KOPT-K1 (cell line): Measurements from ENCODE around the gene CBX7.
A peak's percentile ranks its signal among the peaks of the same experiment; 100 is the strongest.

Experiments used
- H3K27ac ChIP-seq: fragments of 200-600 bp; sonication (generic); 2 replicates; pipeline ENCODE4 v1.5.1; 2016; ENCODE audit warnings: antibody characterized with exemption, mild to moderate bottlenecking, low read depth, low read length; ENCODE audit not compliant: poor library complexity, severe bottlenecking
- H3K36me3 ChIP-seq: fragments of 200-600 bp; sonication (generic); 2 replicates; pipeline ENCODE4 v1.5.1; 2017; ENCODE audit warnings: antibody characterized with exemption, mild to moderate bottlenecking, low read length, moderate library complexity; ENCODE audit not compliant: insufficient read depth
- H3K9me3 ChIP-seq: fragments of 200-600 bp; sonication (generic); 2 replicates; pipeline ENCODE4 v1.5.1; 2017; ENCODE audit warnings: antibody characterized with exemption, low read length, mild to moderate bottlenecking; ENCODE audit not compliant: insufficient read depth, poor library complexity, severe bottlenecking

The CBX7 gene

GRCh38 chr22:39152511-39153219 lies at the start of gene CBX7:
Gene CBX7, minus strand, starts transcription at chr22:39152680. Its CDS starts 236 bp downstream, at chr22:39152444.
- no peaks in the 10 kb centered on the region for H3K36me3 ChIP-seq
- no peaks in the 10 kb centered on the region for H3K9me3 ChIP-seq
- peak within 1 kb of the TSS; percentile 48 for H3K27ac ChIP-seq

- no peaks in the 10 kb centered on the region for H3K36me3 ChIP-seq
- H3K27ac ChIP-seq = no peak overlapping the region
- peaks cover 19% of the 10 kb centered on the region for H3K9me3 ChIP-seq
Observed at GRCh38 chr22:39197578-39197977, 45.1 kb upstream of the CBX7 start.

- peaks cover 17% of the 10 kb centered on the region for H3K9me3 ChIP-seq
- no peak overlapping the region for H3K27ac ChIP-seq
- H3K36me3 ChIP-seq = no peaks in the 10 kb centered on the region
Observed at GRCh38 chr22:39194098-39194497, 41.6 kb upstream of the CBX7 start.

DNA sequence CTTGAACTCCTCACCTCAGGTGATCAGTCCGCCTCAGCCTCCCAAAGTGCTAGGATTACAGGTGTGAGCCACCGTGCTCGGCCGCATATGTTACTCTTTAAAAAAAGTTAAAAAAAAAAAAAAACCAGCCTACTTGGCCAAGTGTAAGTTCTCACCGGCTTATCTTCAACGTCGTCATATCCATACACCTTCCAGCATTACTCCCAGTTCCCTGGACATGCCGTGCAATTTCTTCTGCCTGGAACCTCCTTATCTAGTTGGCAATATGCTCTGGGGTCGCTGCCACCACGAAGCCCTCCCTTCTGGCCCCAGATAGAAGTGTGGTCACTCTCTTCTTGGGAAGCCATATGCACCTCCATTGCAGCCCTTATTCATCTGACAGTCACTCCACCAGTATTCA lies 36.3 kb upstream of the CBX7 start:
- Histone ChIP-seq H3K27ac (no peak overlapping the region), H3K9me3 (peaks cover 9% of the 10 kb centered on the region), H3K36me3 (no peaks in the 10 kb centered on the region)

GRCh38 chr22:39185601-39186012 lies 33.1 kb upstream of the CBX7 start:
- peaks cover 8% of the 10 kb centered on the region for H3K9me3 ChIP-seq
- H3K36me3 ChIP-seq = no peaks in the 10 kb centered on the region
- no peak overlapping the region for H3K27ac ChIP-seq

GRCh38 chr22:39184586-39185577 lies 32.4 kb upstream of the CBX7 start:
- Histone ChIP-seq H3K27ac (no peak overlapping the region), H3K36me3 (no peaks in the 10 kb centered on the region), H3K9me3 (peaks cover 8% of the 10 kb centered on the region)

DNA sequence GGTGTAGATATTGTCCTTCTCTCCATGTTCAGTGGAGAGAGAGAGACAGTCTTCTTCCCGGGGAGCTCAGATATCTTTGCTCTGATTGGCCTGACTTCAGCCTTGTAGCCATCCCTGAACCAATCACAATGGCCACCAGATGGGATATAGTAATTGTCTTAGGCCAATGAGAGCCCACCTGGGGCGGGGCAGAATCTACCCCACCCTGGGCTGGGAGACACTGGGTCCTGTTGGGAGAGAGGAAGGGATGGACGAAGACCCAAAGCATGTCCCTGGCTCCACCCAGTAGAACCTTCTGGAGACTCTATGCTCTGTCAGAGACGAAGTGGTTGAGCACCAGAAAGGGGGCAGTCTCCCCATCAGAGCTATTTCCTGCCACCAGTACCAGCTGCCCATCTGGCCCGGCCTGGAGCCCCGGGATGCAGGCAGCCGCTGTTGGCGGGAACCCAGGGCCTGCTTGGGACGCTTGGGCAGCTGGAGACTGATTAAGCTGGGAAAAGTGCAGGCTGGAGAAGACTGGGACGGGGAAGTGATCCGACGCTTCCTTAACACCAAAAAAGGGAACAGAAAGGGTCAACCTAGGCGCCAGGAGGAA lies 31.6 kb upstream of the CBX7 start:
- Histone ChIP-seq H3K36me3 (no peaks in the 10 kb centered on the region), H3K27ac (no peak overlapping the region), H3K9me3 (peaks cover 8% of the 10 kb centered on the region)

DNA sequence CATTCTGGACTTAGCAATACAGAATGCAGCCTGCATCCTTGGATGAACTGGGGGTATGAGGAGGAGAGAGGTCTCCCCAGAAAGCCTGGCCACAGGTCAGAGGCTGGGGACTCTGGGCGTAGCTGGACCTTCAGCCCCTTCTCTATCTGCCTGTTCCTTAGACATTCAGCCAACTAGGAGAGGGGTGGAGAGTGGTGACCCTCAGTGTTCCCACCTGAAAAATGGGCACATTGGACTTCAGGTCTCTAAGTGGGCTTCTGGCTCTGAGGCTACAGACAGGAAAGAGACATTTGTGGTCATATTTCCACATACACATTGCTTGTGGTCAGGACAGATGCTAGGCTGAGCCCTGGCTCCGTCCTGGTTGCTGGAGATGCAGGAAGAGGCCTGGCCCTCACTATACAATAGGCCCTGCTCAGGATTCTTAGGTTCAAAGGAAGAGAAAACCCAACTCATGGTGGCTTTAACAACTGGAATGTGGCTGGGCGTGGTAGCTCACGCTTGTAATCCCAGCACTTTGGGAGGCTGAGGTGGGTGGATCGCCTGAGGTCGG lies 30.1 kb upstream of the CBX7 start:
- H3K9me3 ChIP-seq = peaks cover 8% of the 10 kb centered on the region
- no peaks in the 10 kb centered on the region for H3K36me3 ChIP-seq
- H3K27ac ChIP-seq = no peak overlapping the region

- no peaks in the 10 kb centered on the region for H3K36me3 ChIP-seq
- no peak overlapping the region for H3K27ac ChIP-seq
- peaks cover 5% of the 10 kb centered on the region for H3K9me3 ChIP-seq
Observed at GRCh38 chr22:39181778-39182177, 29.3 kb upstream of the CBX7 start.

DNA sequence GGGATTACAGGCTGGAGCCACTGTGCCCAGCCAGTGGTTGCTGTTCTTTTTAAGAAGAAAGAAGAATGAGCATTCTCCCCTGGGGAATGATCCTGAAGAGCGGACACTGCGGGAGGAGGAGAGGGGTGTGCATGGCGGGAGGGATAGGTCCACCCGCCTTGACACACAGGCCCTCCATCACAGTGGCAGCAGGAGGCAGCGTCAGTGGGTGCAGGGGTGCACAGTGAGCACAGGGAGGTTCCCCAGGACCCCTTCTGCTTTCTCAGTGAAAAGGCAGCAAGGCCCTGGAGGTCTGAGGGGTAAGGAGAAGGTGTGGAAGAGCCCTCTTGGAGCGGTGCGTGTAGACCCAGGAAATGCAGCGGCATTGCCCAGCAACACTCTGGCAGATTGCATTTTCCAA lies 28.9 kb upstream of the CBX7 start:
- Histone ChIP-seq H3K36me3 (no peaks in the 10 kb centered on the region), H3K27ac (no peak overlapping the region), H3K9me3 (peaks cover under 1% of the 10 kb centered on the region)

GRCh38 chr22:39179841-39180335 lies 27.4 kb upstream of the CBX7 start:
- no peaks in the 10 kb centered on the region for H3K36me3 ChIP-seq
- no peak overlapping the region for H3K27ac ChIP-seq
- no peaks in the 10 kb centered on the region for H3K9me3 ChIP-seq

DNA sequence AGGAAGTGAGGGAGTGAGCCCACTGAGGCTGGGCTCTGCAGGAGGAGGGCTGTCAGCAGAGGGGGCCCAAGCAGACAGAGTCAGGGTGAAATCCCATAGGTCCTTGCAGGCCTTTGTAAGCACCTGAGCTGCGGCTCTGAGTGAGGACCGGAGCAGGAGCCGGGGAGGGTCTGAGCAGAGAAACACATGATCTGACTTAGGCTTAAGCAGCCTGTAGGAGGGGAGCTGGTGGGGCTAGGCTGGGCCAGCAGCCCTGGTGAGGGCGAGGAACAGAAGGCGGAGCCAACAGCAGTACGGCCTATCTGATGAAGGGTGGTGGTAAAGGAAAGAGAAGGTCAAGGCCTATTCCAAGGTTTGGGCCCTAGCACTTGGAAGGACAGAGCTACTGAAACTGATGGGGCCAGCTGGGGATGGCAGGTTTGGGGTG lies 26.9 kb upstream of the CBX7 start:
- no peaks in the 10 kb centered on the region for H3K36me3 ChIP-seq
- no peaks in the 10 kb centered on the region for H3K9me3 ChIP-seq
- no peak overlapping the region for H3K27ac ChIP-seq

GRCh38 chr22:39178206-39179111 lies 26.0 kb upstream of the CBX7 start:
- Histone ChIP-seq H3K9me3 (no peaks in the 10 kb centered on the region), H3K36me3 (no peaks in the 10 kb centered on the region), H3K27ac (no peak overlapping the region)

GRCh38 chr22:39177791-39178190 lies 25.3 kb upstream of the CBX7 start:
- H3K27ac ChIP-seq = no peak overlapping the region
- no peaks in the 10 kb centered on the region for H3K9me3 ChIP-seq
- H3K36me3 ChIP-seq = no peaks in the 10 kb centered on the region
